Activated CD8-positive, alpha-beta memory T cell treated with anti-CD3 and anti-CD28 coated beads, Interleukin-2, amount 50 U/mL, for 48 hours (primary cell): ENCODE results near the gene NPFFR1.

ENCODE experiments used
- DNase-seq: peaks from one replicate; pipeline ENCODE4 v3.0.0-alpha.2; 2020

Gene NPFFR1

GRCh38 chr10:70315276-70315675, 31.5 kb upstream of the NPFFR1 start:
- DNase-seq: no peak

- no peak for DNase-seq
These were observed 29.2 kb upstream of the NPFFR1 start for GRCh38 chr10:70312972-70313371.

- DNase-seq: no peak
These were observed 28.4 kb upstream of the NPFFR1 start for GRCh38 chr10:70312249-70312648.

- no peak for DNase-seq
These were observed 27.9 kb upstream of the NPFFR1 start for GRCh38 chr10:70311698-70312097.

GRCh38 chr10:70309661-70310060, 25.9 kb upstream of the NPFFR1 start:
- DNase-seq: no peak

GRCh38 chr10:70308121-70309060, 24.6 kb upstream of the NPFFR1 start:
- no peak for DNase-seq

GRCh38 chr10:70306886-70307520, 23.2 kb upstream of the NPFFR1 start:
- DNase-seq: no peak

- no peak for DNase-seq
These were observed 22.4 kb upstream of the NPFFR1 start for GRCh38 chr10:70306181-70306705.

GRCh38 chr10:70303730-70304129, 19.9 kb upstream of the NPFFR1 start:
- no peak for DNase-seq

- DNase-seq: no peak
These were observed 18.5 kb upstream of the NPFFR1 start for GRCh38 chr10:70302292-70302691.

- no peak for DNase-seq
These were observed 17.2 kb upstream of the NPFFR1 start for GRCh38 chr10:70300908-70301597.

GRCh38 chr10:70300461-70300860, 16.7 kb upstream of the NPFFR1 start:
- no peak for DNase-seq

- DNase-seq: no peak
These were observed 16.1 kb upstream of the NPFFR1 start for GRCh38 chr10:70299876-70300275.

GRCh38 chr10:70298393-70298792, 14.6 kb upstream of the NPFFR1 start:
- DNase-seq: no peak

GRCh38 chr10:70297224-70297623, 13.4 kb upstream of the NPFFR1 start:
- no peak for DNase-seq

GRCh38 chr10:70296406-70296899, 12.6 kb upstream of the NPFFR1 start:
- DNase-seq: no peak

- DNase-seq: no peak
These were observed 12.1 kb upstream of the NPFFR1 start for GRCh38 chr10:70295926-70296325.

GRCh38 chr10:70295321-70295720, 11.5 kb upstream of the NPFFR1 start:
- DNase-seq: no peak

- DNase-seq: no peak
These were observed 9.5 kb upstream of the NPFFR1 start for GRCh38 chr10:70293169-70293843.

- no peak for DNase-seq
These were observed 8.2 kb upstream of the NPFFR1 start for GRCh38 chr10:70292004-70292403.

- no peak for DNase-seq
These were observed 5.9 kb upstream of the NPFFR1 start for GRCh38 chr10:70289739-70290138.

GRCh38 chr10:70286616-70287015, 2.8 kb upstream of the NPFFR1 start:
- DNase-seq: no peak

GRCh38 chr10:70285476-70285831, 1.6 kb upstream of the NPFFR1 start:
- no peak for DNase-seq
